Retina (tissue), 1 donor: ENCODE results near the gene ZNF512.
"Not testable (repeated sequence)": the region's sequence is repeated elsewhere in the genome, so short reads cannot be mapped to it uniquely, and the experiment has no call there.

Source experiments
- DNase-seq: peaks from one replicate; pipeline ENCODE4 v3.0.0-alpha.2; 2016

The ZNF512 gene

GRCh38 chr2:27583390-27583915, 611 bp downstream of the ZNF512 start:
- no peak for DNase-seq

GRCh38 chr2:27584597-27584996, 1.8 kb downstream of the ZNF512 start:
- no peak for DNase-seq

- DNase-seq = no peak
Measured at GRCh38 chr2:27587025-27587424, 4.2 kb downstream of the ZNF512 start.

- DNase-seq = no peak
Measured at GRCh38 chr2:27588308-27588707, 5.5 kb downstream of the ZNF512 start.

- no peak for DNase-seq
Measured at GRCh38 chr2:27591745-27592144, 8.9 kb downstream of the ZNF512 start.

GRCh38 chr2:27593240-27593639, 10.4 kb downstream of the ZNF512 start:
- DNase-seq = no peak

GRCh38 chr2:27594020-27594703, 11.3 kb downstream of the ZNF512 start:
- not testable (repeated sequence) for DNase-seq

- DNase-seq = not testable (repeated sequence)
Measured at GRCh38 chr2:27595412-27595811, 12.6 kb downstream of the ZNF512 start.

GRCh38 chr2:27596627-27597026, 13.8 kb downstream of the ZNF512 start:
- DNase-seq = no peak

GRCh38 chr2:27606611-27607010, 23.8 kb downstream of the ZNF512 start:
- no peak for DNase-seq

GRCh38 chr2:27613985-27614384, 31.1 kb downstream of the ZNF512 start:
- DNase-seq = no peak

- peak; percentile 28 for DNase-seq
Measured at GRCh38 chr2:27615316-27615715, 32.5 kb downstream of the ZNF512 start.

- DNase-seq = no peak
Measured at GRCh38 chr2:27621524-27621923, 38.7 kb downstream of the ZNF512 start.

- no peak for DNase-seq
Measured at GRCh38 chr2:27622921-27623384, 40.1 kb downstream of the ZNF512 start.

- DNase-seq = no peak
Measured at GRCh38 chr2:27624943-27625342, 42.1 kb downstream of the ZNF512 start.

GRCh38 chr2:27626323-27626722, 43.5 kb downstream of the ZNF512 start:
- not testable (repeated sequence) for DNase-seq

GRCh38 chr2:27626921-27627320, 44.1 kb downstream of the ZNF512 start:
- DNase-seq = not testable (repeated sequence)

- DNase-seq = peak; percentile 1
Measured at GRCh38 chr2:27627963-27628766, 45.3 kb downstream of the ZNF512 start.

- peak; percentile 93 for DNase-seq
Measured at GRCh38 chr2:27628767-27629709, 46.2 kb downstream of the ZNF512 start, which contains the start of the genes CCDC121 and GPN1. Gene CCDC121, minus strand, starts transcription at chr2:27629012. Its CDS starts 1,213 bp downstream, at chr2:27627799. Gene GPN1, plus strand, starts transcription at chr2:27629050. Its CDS starts 9 bp downstream, at chr2:27629059.

GRCh38 chr2:27630257-27630656, 47.4 kb downstream of the ZNF512 start:
- DNase-seq = not testable (repeated sequence)

GRCh38 chr2:27634291-27634690, 51.4 kb downstream of the ZNF512 start:
- DNase-seq = no peak

GRCh38 chr2:27636766-27637165, 53.9 kb downstream of the ZNF512 start:
- DNase-seq = no peak
